ENCODE measurements around the gene RTN4IP1. TPM values are rescaled to one million over a fixed set of nuclear protein-coding genes. Genes with fewer than 3 reads are reported as not detected.

The RTN4IP1 gene
- total and polyA plus RNA-seq, 2 of the 13 experiments (the other 11 are each of a cell fraction or from before 2014, with no cell fraction given): 5.5 to 17.2 TPM

DNA sequence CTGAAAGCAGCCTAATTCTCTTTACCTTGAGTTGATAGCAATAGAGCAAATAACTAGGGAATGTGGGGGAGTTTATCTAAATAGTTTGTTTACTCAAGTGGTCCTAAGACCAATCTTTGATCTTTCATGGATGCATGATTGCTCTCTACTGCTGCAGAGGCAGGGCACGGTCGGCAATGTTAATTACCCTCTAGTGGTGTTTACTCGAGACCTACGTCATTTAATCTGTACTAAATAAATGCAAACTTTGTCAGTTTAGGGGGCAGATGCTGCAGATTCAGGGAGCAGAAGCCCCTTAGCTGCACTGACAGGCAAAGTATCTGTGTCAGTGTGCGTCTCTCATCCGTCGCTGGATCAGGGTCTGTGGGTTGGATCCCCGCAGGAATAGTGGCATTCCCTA lies 6.9 kb downstream of the RTN4IP1 start (continued):
- TF ChIP-seq, protein P1, sequence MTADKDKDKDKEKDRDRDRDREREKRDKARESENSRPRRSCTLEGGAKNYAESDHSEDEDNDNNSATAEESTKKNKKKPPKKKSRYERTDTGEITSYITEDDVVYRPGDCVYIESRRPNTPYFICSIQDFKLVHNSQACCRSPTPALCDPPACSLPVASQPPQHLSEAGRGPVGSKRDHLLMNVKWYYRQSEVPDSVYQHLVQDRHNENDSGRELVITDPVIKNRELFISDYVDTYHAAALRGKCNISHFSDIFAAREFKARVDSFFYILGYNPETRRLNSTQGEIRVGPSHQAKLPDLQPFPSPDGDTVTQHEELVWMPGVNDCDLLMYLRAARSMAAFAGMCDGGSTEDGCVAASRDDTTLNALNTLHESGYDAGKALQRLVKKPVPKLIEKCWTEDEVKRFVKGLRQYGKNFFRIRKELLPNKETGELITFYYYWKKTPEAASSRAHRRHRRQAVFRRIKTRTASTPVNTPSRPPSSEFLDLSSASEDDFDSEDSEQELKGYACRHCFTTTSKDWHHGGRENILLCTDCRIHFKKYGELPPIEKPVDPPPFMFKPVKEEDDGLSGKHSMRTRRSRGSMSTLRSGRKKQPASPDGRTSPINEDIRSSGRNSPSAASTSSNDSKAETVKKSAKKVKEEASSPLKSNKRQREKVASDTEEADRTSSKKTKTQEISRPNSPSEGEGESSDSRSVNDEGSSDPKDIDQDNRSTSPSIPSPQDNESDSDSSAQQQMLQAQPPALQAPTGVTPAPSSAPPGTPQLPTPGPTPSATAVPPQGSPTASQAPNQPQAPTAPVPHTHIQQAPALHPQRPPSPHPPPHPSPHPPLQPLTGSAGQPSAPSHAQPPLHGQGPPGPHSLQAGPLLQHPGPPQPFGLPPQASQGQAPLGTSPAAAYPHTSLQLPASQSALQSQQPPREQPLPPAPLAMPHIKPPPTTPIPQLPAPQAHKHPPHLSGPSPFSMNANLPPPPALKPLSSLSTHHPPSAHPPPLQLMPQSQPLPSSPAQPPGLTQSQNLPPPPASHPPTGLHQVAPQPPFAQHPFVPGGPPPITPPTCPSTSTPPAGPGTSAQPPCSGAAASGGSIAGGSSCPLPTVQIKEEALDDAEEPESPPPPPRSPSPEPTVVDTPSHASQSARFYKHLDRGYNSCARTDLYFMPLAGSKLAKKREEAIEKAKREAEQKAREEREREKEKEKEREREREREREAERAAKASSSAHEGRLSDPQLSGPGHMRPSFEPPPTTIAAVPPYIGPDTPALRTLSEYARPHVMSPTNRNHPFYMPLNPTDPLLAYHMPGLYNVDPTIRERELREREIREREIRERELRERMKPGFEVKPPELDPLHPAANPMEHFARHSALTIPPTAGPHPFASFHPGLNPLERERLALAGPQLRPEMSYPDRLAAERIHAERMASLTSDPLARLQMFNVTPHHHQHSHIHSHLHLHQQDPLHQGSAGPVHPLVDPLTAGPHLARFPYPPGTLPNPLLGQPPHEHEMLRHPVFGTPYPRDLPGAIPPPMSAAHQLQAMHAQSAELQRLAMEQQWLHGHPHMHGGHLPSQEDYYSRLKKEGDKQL (CRISPR knock-in tag; IDR thresholded peaks at IDR 0.05; ENCODE audit: low read depth): peak; percentile 47; the same call in 1 of the 2 replicates
- no peak for TF ChIP-seq KAT7 (CRISPR knock-in tag; IDR thresholded peaks at IDR 0.05; ENCODE audit: borderline replicate concordance)
- TF ChIP-seq, protein P2, sequence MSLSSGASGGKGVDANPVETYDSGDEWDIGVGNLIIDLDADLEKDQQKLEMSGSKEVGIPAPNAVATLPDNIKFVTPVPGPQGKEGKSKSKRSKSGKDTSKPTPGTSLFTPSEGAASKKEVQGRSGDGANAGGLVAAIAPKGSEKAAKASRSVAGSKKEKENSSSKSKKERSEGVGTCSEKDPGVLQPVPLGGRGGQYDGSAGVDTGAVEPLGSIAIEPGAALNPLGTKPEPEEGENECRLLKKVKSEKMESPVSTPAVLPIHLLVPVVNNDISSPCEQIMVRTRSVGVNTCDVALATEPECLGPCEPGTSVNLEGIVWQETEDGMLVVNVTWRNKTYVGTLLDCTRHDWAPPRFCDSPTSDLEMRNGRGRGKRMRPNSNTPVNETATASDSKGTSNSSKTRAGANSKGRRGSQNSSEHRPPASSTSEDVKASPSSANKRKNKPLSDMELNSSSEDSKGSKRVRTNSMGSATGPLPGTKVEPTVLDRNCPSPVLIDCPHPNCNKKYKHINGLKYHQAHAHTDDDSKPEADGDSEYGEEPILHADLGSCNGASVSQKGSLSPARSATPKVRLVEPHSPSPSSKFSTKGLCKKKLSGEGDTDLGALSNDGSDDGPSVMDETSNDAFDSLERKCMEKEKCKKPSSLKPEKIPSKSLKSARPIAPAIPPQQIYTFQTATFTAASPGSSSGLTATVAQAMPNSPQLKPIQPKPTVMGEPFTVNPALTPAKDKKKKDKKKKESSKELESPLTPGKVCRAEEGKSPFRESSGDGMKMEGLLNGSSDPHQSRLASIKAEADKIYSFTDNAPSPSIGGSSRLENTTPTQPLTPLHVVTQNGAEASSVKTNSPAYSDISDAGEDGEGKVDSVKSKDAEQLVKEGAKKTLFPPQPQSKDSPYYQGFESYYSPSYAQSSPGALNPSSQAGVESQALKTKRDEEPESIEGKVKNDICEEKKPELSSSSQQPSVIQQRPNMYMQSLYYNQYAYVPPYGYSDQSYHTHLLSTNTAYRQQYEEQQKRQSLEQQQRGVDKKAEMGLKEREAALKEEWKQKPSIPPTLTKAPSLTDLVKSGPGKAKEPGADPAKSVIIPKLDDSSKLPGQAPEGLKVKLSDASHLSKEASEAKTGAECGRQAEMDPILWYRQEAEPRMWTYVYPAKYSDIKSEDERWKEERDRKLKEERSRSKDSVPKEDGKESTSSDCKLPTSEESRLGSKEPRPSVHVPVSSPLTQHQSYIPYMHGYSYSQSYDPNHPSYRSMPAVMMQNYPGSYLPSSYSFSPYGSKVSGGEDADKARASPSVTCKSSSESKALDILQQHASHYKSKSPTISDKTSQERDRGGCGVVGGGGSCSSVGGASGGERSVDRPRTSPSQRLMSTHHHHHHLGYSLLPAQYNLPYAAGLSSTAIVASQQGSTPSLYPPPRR (CRISPR knock-in tag; IDR thresholded peaks at IDR 0.05; ENCODE audit: borderline replicate concordance): peak; percentile 84
- TF ChIP-seq ZNF614 (CRISPR knock-in tag; IDR thresholded peaks at IDR 0.05; ENCODE audit: borderline replicate concordance): peak; percentile 19; the same call in 1 of the 2 replicates
- peak; percentile 100 for TF ChIP-seq ZNF253 (CRISPR knock-in tag; IDR thresholded peaks at IDR 0.05; ENCODE audit: borderline replicate concordance)
- TF ChIP-seq ZNF430 (CRISPR knock-in tag; IDR thresholded peaks at IDR 0.05): 0 out of 2 replicates have a peak, but pooled peaks have one; percentile 24
- peak; percentile 33; the same call in 1 of the 2 replicates for TF ChIP-seq SOX5 (CRISPR knock-in tag; IDR thresholded peaks at IDR 0.05; ENCODE audit: borderline replicate concordance)
- TF ChIP-seq TBX3 (IDR thresholded peaks at IDR 0.05; ENCODE audit: borderline replicate concordance): peak; percentile 40; the same call in 1 of the 2 replicates
- TF ChIP-seq BCL6 (CRISPR knock-in tag; IDR thresholded peaks at IDR 0.05): peak; percentile 69
- peak; percentile 77; the same call in 1 of the 2 replicates for TF ChIP-seq DPF2 (CRISPR knock-in tag; IDR thresholded peaks at IDR 0.05; ENCODE audit: borderline replicate concordance, low read depth)
- TF ChIP-seq SPEN (CRISPR knock-in tag; IDR thresholded peaks at IDR 0.05; ENCODE audit: low read depth): no peak
- TF ChIP-seq HOXA9 (CRISPR knock-in tag; IDR thresholded peaks at IDR 0.05; ENCODE audit: borderline replicate concordance): no peak
- TF ChIP-seq TCF7 (IDR thresholded peaks at IDR 0.05; ENCODE audit: low read depth): peak; percentile 80
- TF ChIP-seq, protein P3, sequence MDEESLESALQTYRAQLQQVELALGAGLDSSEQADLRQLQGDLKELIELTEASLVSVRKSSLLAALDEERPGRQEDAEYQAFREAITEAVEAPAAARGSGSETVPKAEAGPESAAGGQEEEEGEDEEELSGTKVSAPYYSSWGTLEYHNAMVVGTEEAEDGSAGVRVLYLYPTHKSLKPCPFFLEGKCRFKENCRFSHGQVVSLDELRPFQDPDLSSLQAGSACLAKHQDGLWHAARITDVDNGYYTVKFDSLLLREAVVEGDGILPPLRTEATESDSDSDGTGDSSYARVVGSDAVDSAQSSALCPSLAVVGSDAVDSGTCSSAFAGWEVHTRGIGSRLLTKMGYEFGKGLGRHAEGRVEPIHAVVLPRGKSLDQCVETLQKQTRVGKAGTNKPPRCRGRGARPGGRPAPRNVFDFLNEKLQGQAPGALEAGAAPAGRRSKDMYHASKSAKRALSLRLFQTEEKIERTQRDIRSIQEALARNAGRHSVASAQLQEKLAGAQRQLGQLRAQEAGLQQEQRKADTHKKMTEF (CRISPR knock-in tag; IDR thresholded peaks at IDR 0.05): peak; percentile 39; the same call in 1 of the 2 replicates
- 0 out of 2 replicates have a peak, but pooled peaks have one; percentile 26 for TF ChIP-seq FOSL2 (CRISPR knock-in tag; IDR thresholded peaks at IDR 0.05)
- TF ChIP-seq ZNF331 (CRISPR knock-in tag; IDR thresholded peaks at IDR 0.05): peak; percentile 75

Measured in HepG2 (cell line).